ENCODE data around the gene KCNJ3.

Gene KCNJ3

GRCh38 chr2:154827286-154827685, 128.8 kb downstream of the KCNJ3 start (continued):
- no peak for TF ChIP-seq ZNF26 (tag by site-specific recombination; IDR thresholded peaks at IDR 0.05)
- TF ChIP-seq, protein P1, sequence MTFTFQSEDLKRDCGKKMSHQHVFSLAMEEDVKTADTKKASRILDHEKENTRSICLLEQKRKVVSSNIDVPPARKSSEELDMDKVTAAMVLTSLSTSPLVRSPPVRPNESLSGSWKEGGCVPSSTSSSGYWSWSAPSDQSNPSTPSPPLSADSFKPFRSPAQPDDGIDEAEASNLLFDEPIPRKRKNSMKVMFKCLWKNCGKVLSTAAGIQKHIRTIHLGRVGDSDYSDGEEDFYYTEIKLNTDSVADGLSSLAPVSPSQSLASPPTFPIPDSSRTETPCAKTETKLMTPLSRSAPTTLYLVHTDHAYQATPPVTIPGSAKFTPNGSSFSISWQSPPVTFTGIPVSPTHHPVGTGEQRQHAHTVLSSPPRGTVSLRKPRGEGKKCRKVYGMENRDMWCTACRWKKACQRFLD (tag by site-specific recombination; IDR thresholded peaks at IDR 0.05) = no peak
- no peak for TF ChIP-seq SP3 (tag by site-specific recombination; IDR thresholded peaks at IDR 0.05)
- no peak for TF ChIP-seq ZSCAN23 (tag by site-specific recombination; IDR thresholded peaks at IDR 0.05)

DNA sequence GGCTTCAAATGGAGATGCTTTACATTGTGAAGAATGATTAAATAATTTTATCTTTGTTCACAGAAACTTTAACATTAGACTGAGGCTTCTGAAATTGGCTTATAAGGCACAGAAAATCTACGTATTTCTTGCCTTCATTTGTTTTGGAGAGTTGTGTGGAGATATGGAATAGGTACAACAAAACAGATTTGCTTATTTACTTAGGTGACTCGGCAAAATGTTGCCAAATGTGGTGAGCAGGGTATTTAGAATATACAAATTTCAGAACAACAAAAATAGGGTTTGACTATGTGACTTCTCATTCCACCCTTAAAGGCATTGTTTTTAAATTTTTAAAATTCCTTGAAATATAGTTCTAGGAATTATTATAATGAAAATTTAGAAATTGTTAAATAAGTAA, 134.2 kb downstream of the KCNJ3 start:
- no peak overlapping the region for H3K27ac ChIP-seq (ENCODE audit: extremely low read depth, low read depth, low read length)
- no peak overlapping the region for H3K4me3 ChIP-seq (ENCODE audit: low read depth, low read length)
- TF ChIP-seq ZNF169 (tag by site-specific recombination; IDR thresholded peaks at IDR 0.05) = no peak
- TF ChIP-seq ZNF555 (tag by site-specific recombination; conservative IDR thresholded peaks at IDR 0.05) = no peak
- no peak for TF ChIP-seq ZNF274 (IDR thresholded peaks at IDR 0.05; ENCODE audit: low read length)
- TF ChIP-seq ZNF274 (tag by site-specific recombination; IDR thresholded peaks at IDR 0.05; ENCODE audit: borderline replicate concordance) = no peak
- no peak for TF ChIP-seq ZNF510 (tag by site-specific recombination; IDR thresholded peaks at IDR 0.05; ENCODE audit: insufficient replicate concordance)
- TF ChIP-seq ZNF76 (tag by site-specific recombination; IDR thresholded peaks at IDR 0.05; ENCODE audit: borderline replicate concordance, low read depth) = no peak
- TF ChIP-seq ZNF175 (tag by site-specific recombination; IDR thresholded peaks at IDR 0.05) = no peak
- no peak for TF ChIP-seq MZF1 (tag by site-specific recombination; IDR thresholded peaks at IDR 0.05; ENCODE audit: borderline replicate concordance)
- TF ChIP-seq ZFP3 (tag by site-specific recombination; IDR thresholded peaks at IDR 0.05; ENCODE audit: low read depth) = no peak
- no peak for TF ChIP-seq ZNF48 (tag by site-specific recombination; IDR thresholded peaks at IDR 0.05)
- no peak for TF ChIP-seq ELK4 (IDR thresholded peaks at IDR 0.05; ENCODE audit: borderline replicate concordance, low read depth, low read length)
- no peak for TF ChIP-seq ZNF223 (tag by site-specific recombination; IDR thresholded peaks at IDR 0.05)
- TF ChIP-seq, protein P2, sequence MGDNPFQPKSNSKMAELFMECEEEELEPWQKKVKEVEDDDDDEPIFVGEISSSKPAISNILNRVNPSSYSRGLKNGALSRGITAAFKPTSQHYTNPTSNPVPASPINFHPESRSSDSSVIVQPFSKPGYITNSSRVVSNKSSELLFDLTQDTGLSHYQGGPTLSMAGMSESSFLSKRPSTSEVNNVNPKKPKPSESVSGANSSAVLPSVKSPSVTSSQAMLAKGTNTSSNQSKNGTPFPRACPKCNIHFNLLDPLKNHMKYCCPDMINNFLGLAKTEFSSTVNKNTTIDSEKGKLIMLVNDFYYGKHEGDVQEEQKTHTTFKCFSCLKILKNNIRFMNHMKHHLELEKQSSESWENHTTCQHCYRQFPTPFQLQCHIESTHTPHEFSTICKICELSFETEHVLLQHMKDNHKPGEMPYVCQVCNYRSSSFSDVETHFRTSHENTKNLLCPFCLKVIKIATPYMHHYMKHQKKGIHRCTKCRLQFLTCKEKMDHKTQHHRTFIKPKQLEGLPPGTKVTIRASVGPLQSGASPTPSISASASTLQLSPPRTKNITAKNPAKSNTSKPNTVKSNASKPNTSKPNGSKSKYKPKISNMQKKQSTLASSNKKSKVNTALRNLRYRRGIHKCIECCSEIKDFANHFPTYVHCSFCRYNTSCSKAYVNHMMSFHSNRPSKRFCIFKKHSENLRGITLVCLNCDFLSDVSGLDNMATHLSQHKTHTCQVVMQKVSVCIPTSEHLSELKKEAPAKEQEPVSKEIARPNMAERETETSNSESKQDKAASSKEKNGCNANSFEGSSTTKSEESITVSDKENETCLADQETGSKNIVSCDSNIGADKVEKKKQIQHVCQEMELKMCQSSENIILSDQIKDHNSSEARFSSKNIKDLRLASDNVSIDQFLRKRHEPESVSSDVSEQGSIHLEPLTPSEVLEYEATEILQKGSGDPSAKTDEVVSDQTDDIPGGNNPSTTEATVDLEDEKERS (tag by site-specific recombination; IDR thresholded peaks at IDR 0.05) = no peak
- TF ChIP-seq ZNF660 (tag by site-specific recombination; IDR thresholded peaks at IDR 0.05) = no peak
- TF ChIP-seq, protein P3, sequence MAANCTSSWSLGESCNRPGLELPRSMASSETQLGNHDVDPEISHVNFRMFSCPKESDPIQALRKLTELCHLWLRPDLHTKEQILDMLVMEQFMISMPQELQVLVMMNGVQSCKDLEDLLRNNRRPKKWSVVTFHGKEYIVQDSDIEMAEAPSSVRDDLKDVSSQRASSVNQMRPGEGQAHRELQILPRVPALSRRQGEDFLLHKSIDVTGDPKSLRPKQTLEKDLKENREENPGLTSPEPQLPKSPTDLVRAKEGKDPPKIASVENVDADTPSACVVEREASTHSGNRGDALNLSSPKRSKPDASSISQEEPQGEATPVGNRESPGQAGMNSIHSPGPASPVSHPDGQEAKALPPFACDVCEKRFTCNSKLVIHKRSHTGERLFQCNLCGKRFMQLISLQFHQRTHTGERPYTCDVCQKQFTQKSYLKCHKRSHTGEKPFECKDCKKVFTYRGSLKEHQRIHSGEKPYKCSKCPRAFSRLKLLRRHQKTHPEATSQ (tag by site-specific recombination; IDR thresholded peaks at IDR 0.05) = no peak
- TF ChIP-seq ZNF791 (tag by site-specific recombination; IDR thresholded peaks at IDR 0.05) = no peak
- TF ChIP-seq ZEB2 (tag by site-specific recombination; IDR thresholded peaks at IDR 0.05) = no peak
- no peak for TF ChIP-seq KLF8 (tag by site-specific recombination; IDR thresholded peaks at IDR 0.05)
- TF ChIP-seq, protein P4, sequence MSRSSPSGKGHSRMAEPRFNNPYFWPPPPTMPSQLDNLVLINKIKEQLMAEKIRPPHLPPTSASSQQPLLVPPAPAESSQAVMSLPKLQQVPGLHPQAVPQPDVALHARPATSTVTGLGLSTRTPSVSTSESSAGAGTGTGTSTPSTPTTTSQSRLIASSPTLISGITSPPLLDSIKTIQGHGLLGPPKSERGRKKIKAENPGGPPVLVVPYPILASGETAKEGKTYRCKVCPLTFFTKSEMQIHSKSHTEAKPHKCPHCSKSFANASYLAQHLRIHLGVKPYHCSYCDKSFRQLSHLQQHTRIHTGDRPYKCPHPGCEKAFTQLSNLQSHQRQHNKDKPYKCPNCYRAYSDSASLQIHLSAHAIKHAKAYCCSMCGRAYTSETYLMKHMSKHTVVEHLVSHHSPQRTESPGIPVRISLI (tag by site-specific recombination; IDR thresholded peaks at IDR 0.05) = no peak
- TF ChIP-seq ZNF132 (tag by site-specific recombination; IDR thresholded peaks at IDR 0.05; ENCODE audit: borderline replicate concordance) = no peak
- TF ChIP-seq BCL11A (tag by site-specific recombination; IDR thresholded peaks at IDR 0.05; ENCODE audit: low read depth) = no peak
- no peaks in the 10 kb centered on the region for H3K4me1 ChIP-seq (ENCODE audit: control insufficient read depth, insufficient read depth, low read length)
- no peaks in the 10 kb centered on the region for H3K36me3 ChIP-seq (ENCODE audit: control insufficient read depth in 2 of 2, insufficient read depth in 1 of 2, low read length in 2 of 2)
- CTCF ChIA-PET = no interaction called here
- no peaks in the 10 kb centered on the region for H3K9me3 ChIP-seq (ENCODE audit: control insufficient read depth, insufficient read depth, low read depth, low read length)
- POLR2A ChIA-PET = no interaction called here

All from HEK293 (cell line).